Gastroesophageal sphincter (tissue), 3 donors: ENCODE measurements around the gene PSMG3.

ENCODE experiments used
- CTCF ChIP-seq, 4 experiments: fragments of 200-600 bp in 2 of 4; fragments of 450-650 bp in 2 of 4; sonication (generic) in 1 of 4; IDR thresholded peaks; one replicate each; pipeline ENCODE4 v1.5.1; 2017 to 2019; ENCODE audit warnings: antibody characterized with exemption in 4 of 4, mild to moderate bottlenecking in 2 of 4, moderate library complexity in 2 of 4
- POLR2A ChIP-seq, 2 donors: fragments of 450-650 bp; IDR thresholded peaks; one replicate each; pipeline ENCODE4 v1.6.1; 2017; ENCODE audit warnings: antibody characterized with exemption in 2 of 2, mild to moderate bottlenecking in 2 of 2, moderate library complexity in 1 of 2

GRCh38 chr7:1595027-1595426, 25.2 kb upstream of the PSMG3 start:
- TF ChIP-seq CTCF (IDR thresholded peaks at IDR 0.05), result no peak
- no peak for TF ChIP-seq POLR2A (IDR thresholded peaks at IDR 0.05)
